ENCODE data around the gene SURF6. TPM values are rescaled to one million over a fixed set of nuclear protein-coding genes. Genes with fewer than 3 reads are reported as not detected.

Gene SURF6
- total RNA-seq, 1 experiment from 2014 or later: 56.3 TPM

DNA sequence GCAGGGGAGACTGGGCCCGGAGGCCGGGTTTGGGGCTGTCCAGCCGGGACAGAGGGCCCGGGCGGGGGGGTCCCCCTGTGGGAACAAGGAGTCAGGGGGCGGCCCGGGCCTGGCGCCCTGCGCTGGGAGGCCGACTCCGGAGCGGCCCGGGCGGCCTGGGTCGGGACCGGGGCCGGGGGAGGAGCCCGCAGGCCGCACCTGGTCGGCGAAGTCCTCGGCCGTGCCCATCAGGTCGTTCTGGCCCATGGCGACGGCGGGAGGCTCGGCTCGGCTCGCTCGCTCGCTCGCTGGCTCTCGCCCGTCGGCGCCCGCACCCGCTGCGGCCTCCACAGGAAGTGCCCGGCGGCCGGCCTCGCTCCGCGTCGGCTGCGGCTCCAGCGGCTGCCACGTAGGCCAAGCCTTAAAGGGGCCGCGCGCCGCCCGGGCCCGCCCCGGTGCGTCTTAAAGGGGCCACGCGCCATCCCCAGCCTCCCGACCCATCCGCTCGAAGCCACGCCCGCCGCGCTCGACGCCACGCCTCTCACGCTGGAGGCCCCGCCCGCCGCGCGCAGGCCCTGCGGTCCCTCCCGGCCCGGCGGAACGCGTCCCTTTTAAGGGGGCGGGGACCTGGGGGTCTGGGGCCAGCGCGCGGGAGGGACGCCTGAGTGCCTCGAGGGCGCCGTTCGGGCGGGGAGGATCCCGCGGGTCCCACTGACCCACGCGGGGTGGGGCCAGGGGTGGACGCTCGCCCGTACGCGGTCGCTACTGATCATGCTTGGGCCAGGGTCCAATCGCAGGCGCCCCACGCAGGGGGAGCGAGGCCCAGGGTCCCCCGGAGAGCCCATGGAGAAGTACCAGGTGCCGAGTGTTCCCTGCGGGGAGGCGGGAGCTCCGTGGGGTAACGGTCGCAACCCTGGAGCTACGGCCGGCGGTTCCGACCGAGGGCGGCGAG is 40.0 kb upstream of the SURF6 start, which contains the start of the genes STKLD1 and SURF4:
Gene STKLD1, plus strand, starts transcription at position 643 of the 931 bp plus-strand sequence. Its CDS starts 108 bp downstream, at position 751.
Gene SURF4, minus strand, starts transcription at position 337 of the 931 bp plus-strand sequence. Its CDS starts 91 bp downstream, at position 246.
- Histone ChIP-seq H3K4me1 (ENCODE audit: insufficient read depth, low read length) (no peaks in the 10 kb centered on the region), H3T11ph (ENCODE audit: low read length) (no peak within 1 kb of the TSS), H3K23ac (ENCODE audit: insufficient read length, low read depth, low read length) (no peak within 1 kb of the TSS), H3K27ac (ENCODE audit: insufficient read length, low read depth, low read length) (no peak within 1 kb of the TSS), H4K91ac (ENCODE audit: insufficient read length, low read depth, low read length) (no peak within 1 kb of the TSS), H3K9ac (ENCODE audit: extremely low read depth, insufficient read length, low read length) (peak within 1 kb of the TSS; percentile 75), H4K8ac (replicated peaks; ENCODE audit: insufficient read length, low read depth, low read length) (no peak within 1 kb of the TSS), H4K5ac (ENCODE audit: insufficient read length, low read depth, low read length) (no peak within 1 kb of the TSS), H2AK5ac (ENCODE audit: insufficient read length, low read length) (no peak within 1 kb of the TSS), H3K9me3 (ENCODE audit: control insufficient read depth, low read depth, low read length) (no peaks in the 10 kb centered on the region), H3K56ac (ENCODE audit: insufficient read length, low read depth, low read length) (no peak within 1 kb of the TSS), H3K14ac (ENCODE audit: insufficient read depth, low read length) (peak within 1 kb of the TSS; percentile 90; the same call in 1 of the 2 replicates), H4K20me1 (ENCODE audit: control insufficient read depth, insufficient read depth, insufficient read length) (no peaks in the 10 kb centered on the region), H2BK15ac (ENCODE audit: low read depth, low read length) (no peak within 1 kb of the TSS), H2BK20ac (ENCODE audit: low read depth, low read length, poor library complexity, severe bottlenecking) (no peak within 1 kb of the TSS), H3K4me2 (ENCODE audit: insufficient read depth, insufficient read length, low read length) (peak within 1 kb of the TSS; percentile 98), H2BK12ac (ENCODE audit: insufficient read length, low read depth, low read length) (no peak within 1 kb of the TSS), H3K18ac (ENCODE audit: insufficient read length, low read depth, low read length) (peak within 1 kb of the TSS; percentile 82), H2AFZ (ENCODE audit: low read length) (no peak within 1 kb of the TSS), H3K4ac (ENCODE audit: low read depth, low read length) (no peak within 1 kb of the TSS), H3K23me2 (ENCODE audit: insufficient read length, low read depth, low read length, poor library complexity, severe bottlenecking) (peaks cover 6% of the 10 kb centered on the region), H3K27me3 (ENCODE audit: insufficient read depth, low read length) (no peaks in the 10 kb centered on the region), H3K79me1 (ENCODE audit: insufficient read depth, low read depth, low read length, poor library complexity, severe bottlenecking) (peaks cover 16% of the 10 kb centered on the region), H2BK120ac (ENCODE audit: low read depth, low read length, poor library complexity, severe bottlenecking) (no peak within 1 kb of the TSS), H3K79me2 (ENCODE audit: insufficient read depth, low read length) (peaks cover 33% of the 10 kb centered on the region; the same call in 1 of the 2 replicates), H2BK5ac (ENCODE audit: insufficient read length, low read length) (no peak within 1 kb of the TSS)
- WGBS (ENCODE audit: extremely low coverage, insufficient read length, low lambda C conversion rate): no CpG with 5 or more reads among the region's 120 CpGs
- Mint-ChIP-seq H3K27me3 (ENCODE audit: low read depth) (peaks cover 30% of the 10 kb centered on the region), H3K36me3 (ENCODE audit: insufficient read depth in 1 of 3, low read depth in 3 of 3) (peaks cover 10 to 28% (median 19%) of the 10 kb centered on the region in 3 experiments; a peak in 6 of 7 replicates), H3K4me3 (peak within 1 kb of the TSS; percentile 95 to 98), H3K9me3 (peaks cover 3 to 4% of the 10 kb centered on the region in 2 experiments; a peak in 3 of 5 replicates), H3K27ac (peak within 1 kb of the TSS; percentile 82 to 97 (median 95); a peak in 6 of 7 replicates), H3K4me1 (peaks cover 11 to 13% of the 10 kb centered on the region in 2 experiments)
- DNase-seq: peak; percentile 95
- TF ChIP-seq, protein P1, sequence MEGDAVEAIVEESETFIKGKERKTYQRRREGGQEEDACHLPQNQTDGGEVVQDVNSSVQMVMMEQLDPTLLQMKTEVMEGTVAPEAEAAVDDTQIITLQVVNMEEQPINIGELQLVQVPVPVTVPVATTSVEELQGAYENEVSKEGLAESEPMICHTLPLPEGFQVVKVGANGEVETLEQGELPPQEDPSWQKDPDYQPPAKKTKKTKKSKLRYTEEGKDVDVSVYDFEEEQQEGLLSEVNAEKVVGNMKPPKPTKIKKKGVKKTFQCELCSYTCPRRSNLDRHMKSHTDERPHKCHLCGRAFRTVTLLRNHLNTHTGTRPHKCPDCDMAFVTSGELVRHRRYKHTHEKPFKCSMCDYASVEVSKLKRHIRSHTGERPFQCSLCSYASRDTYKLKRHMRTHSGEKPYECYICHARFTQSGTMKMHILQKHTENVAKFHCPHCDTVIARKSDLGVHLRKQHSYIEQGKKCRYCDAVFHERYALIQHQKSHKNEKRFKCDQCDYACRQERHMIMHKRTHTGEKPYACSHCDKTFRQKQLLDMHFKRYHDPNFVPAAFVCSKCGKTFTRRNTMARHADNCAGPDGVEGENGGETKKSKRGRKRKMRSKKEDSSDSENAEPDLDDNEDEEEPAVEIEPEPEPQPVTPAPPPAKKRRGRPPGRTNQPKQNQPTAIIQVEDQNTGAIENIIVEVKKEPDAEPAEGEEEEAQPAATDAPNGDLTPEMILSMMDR (conservative IDR thresholded peaks at IDR 0.05): no peak

Measured in H9 (cell line).